Right atrium auricular region (tissue), 2 donors: ENCODE results near the gene ADGRA1. TPM values are rescaled to one million over a fixed set of nuclear protein-coding genes. Genes with fewer than 3 reads are reported as not detected.

Experiments
- DNase-seq: peaks from one replicate; pipeline ENCODE4 v3.0.0-alpha.2; 2019; ENCODE audit warnings: low spot score
- H3K27ac ChIP-seq, 2 donors: fragments of 200-600 bp; sonication (generic); 1 replicate in 1 of 2; 2 replicates in 1 of 2; pipeline ENCODE4 v1.5.1; 2016 to 2019
- H3K27me3 ChIP-seq, 2 donors: fragments of 200-600 bp; sonication (generic); one replicate each; pipeline versions ENCODE4 v1.5.1 to v1.6.0; 2017 to 2019
- H3K36me3 ChIP-seq: fragments of 200-600 bp; sonication (generic); one replicate; pipeline ENCODE4 v1.5.1; 2016
- H3K4me1 ChIP-seq, 2 donors: fragments of 200-600 bp; sonication (generic); one replicate each; pipeline versions ENCODE4 v1.5.1 to v1.6.0; 2017 to 2019
- H3K4me3 ChIP-seq, 2 donors: fragments of 200-600 bp; sonication (generic); 1 replicate in 1 of 2; 2 replicates in 1 of 2; pipeline ENCODE4 v1.5.1; 2017 to 2019; ENCODE audit warnings: mild to moderate bottlenecking in 1 of 2, moderate library complexity in 1 of 2
- H3K9me3 ChIP-seq, 2 donors: fragments of 200-600 bp; sonication (generic); one replicate each; pipeline ENCODE4 v1.5.1; 2019
- CTCF ChIP-seq, 2 donors: fragments of 200-600 bp; sonication (generic); IDR thresholded peaks; one replicate each; pipeline ENCODE4 v1.5.1; 2019; ENCODE audit warnings: antibody characterized with exemption in 2 of 2
- total RNA-seq, 2 donors: library from RNA; depleted of rRNA; stranded (reverse); fragments of >200 nt; gene quantifications; one replicate each; pipeline ENCODE4 v1.1.0, GENCODE V29; 2016

The ADGRA1 gene
- total RNA-seq, 2 donors from 2014 or later = 0.11 to 0.51 TPM

GRCh38 chr10:133122171-133122935, 34.6 kb downstream of the ADGRA1 start:
- DNase-seq = no peak
- Histone ChIP-seq H3K4me1 (no peaks in the 10 kb centered on the region), H3K27ac (no peak overlapping the region), H3K4me3 (no peak overlapping the region), H3K9me3 (no peaks in the 10 kb centered on the region), H3K27me3 (no peaks in the 10 kb centered on the region), H3K36me3 (no peaks in the 10 kb centered on the region)
- no peak for TF ChIP-seq CTCF (IDR thresholded peaks at IDR 0.05)

GRCh38 chr10:133123050-133123745, 35.5 kb downstream of the ADGRA1 start:
- Histone ChIP-seq H3K27me3 (no peaks in the 10 kb centered on the region), H3K27ac (no peak overlapping the region), H3K4me3 (no peak overlapping the region), H3K9me3 (no peaks in the 10 kb centered on the region), H3K4me1 (no peaks in the 10 kb centered on the region), H3K36me3 (no peaks in the 10 kb centered on the region)
- no peak for TF ChIP-seq CTCF (IDR thresholded peaks at IDR 0.05)
- no peak for DNase-seq

GRCh38 chr10:133123746-133124356, 36.1 kb downstream of the ADGRA1 start:
- no peak overlapping the region for H3K27ac ChIP-seq
- no peak for TF ChIP-seq CTCF (IDR thresholded peaks at IDR 0.05)
- no peak overlapping the region for H3K4me3 ChIP-seq
- no peaks in the 10 kb centered on the region for H3K4me1 ChIP-seq
- no peaks in the 10 kb centered on the region for H3K27me3 ChIP-seq
- H3K9me3 ChIP-seq = no peaks in the 10 kb centered on the region
- no peaks in the 10 kb centered on the region for H3K36me3 ChIP-seq
- no peak for DNase-seq

- H3K9me3 ChIP-seq = no peaks in the 10 kb centered on the region
- H3K36me3 ChIP-seq = no peaks in the 10 kb centered on the region
- no peak overlapping the region for H3K4me3 ChIP-seq
- H3K27ac ChIP-seq = no peak overlapping the region
- no peak for DNase-seq
- peak; percentile 36 to 70 for TF ChIP-seq CTCF (IDR thresholded peaks at IDR 0.05)
- H3K27me3 ChIP-seq = no peaks in the 10 kb centered on the region
- no peaks in the 10 kb centered on the region for H3K4me1 ChIP-seq
Observed at GRCh38 chr10:133124357-133125211, 36.9 kb downstream of the ADGRA1 start.

GRCh38 chr10:133125901-133126300, 38.2 kb downstream of the ADGRA1 start:
- Histone ChIP-seq H3K27ac (no peak overlapping the region), H3K36me3 (no peaks in the 10 kb centered on the region), H3K4me1 (no peaks in the 10 kb centered on the region), H3K4me3 (no peak overlapping the region), H3K27me3 (no peaks in the 10 kb centered on the region), H3K9me3 (no peaks in the 10 kb centered on the region)
- TF ChIP-seq CTCF (IDR thresholded peaks at IDR 0.05) = no peak
- no peak for DNase-seq
